G401 (cell line): Measurements from ENCODE around the gene PLGRKT. TPM values are rescaled to one million over a fixed set of nuclear protein-coding genes. Genes with fewer than 3 reads are reported as not detected.
"Not testable (repeated sequence)": the region's sequence is repeated elsewhere in the genome, so short reads cannot be mapped to it uniquely, and the experiment has no call there.

Source experiments
- DNase-seq: peaks from one replicate; pipeline ENCODE4 v3.0.0-alpha.2; 2015; ENCODE audit warnings: low spot score
- in situ Hi-C: cut with HindIII; loops from 2 replicates; pipeline ENCODE4 v1.10.0; 2016; ENCODE audit warnings: low sequenced_read_pairs, mixed read lengths
- total RNA-seq: library from RNA; depleted of rRNA; stranded (reverse); fragments of >200 nt; shearing (Covaris generic); gene quantifications from 2 replicates; pipeline ENCODE4 v1.2.3, GENCODE V29; 2014

PLGRKT gene
- total RNA-seq, 1 experiment from 2014 or later = 102 TPM

DNA sequence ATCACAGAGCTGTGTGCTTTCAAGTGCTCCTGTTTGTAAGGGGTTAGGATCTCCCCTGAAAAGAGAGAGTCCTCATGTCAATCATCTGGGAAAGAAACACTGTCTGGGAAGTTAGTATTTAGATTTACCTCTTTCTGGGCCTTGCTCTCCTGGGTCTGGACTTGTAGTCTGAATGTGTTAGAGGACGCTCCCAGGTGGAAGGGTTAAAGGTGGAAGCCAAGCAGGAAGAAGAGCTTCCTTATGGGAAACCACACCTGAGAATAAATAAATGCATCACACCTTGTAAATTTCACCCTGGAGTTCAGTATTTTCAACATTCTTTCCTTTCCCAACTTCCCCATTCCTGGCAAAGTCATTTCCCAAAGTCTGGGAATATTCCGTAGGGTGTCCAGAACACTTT, 1.3 kb downstream of the PLGRKT start:
- in situ Hi-C loops = no loop called here

DNA sequence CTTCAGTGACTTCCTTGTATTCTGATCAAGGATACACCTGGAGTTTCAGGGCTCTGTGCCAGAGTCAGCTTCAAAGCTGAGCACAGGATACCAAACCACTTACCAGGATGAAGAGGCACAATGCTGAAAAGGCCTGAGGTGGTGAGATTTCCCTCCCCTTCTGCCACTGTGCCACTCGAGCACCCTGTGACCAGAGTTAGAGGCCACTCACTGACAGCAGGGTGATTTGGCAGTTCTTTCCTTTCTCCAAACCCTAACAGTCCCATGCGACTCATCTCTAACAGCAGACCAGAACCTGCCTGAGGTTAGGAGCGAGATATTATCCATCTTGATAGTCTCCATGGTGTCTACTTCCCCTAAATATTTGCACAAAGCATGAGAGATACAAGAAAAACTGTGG, 1.8 kb downstream of the PLGRKT start:
- in situ Hi-C loops = no loop called here
- DNase-seq = no peak

More for the DNA sequence above, 1.3 kb downstream of the PLGRKT start:
- no peak for DNase-seq

DNA sequence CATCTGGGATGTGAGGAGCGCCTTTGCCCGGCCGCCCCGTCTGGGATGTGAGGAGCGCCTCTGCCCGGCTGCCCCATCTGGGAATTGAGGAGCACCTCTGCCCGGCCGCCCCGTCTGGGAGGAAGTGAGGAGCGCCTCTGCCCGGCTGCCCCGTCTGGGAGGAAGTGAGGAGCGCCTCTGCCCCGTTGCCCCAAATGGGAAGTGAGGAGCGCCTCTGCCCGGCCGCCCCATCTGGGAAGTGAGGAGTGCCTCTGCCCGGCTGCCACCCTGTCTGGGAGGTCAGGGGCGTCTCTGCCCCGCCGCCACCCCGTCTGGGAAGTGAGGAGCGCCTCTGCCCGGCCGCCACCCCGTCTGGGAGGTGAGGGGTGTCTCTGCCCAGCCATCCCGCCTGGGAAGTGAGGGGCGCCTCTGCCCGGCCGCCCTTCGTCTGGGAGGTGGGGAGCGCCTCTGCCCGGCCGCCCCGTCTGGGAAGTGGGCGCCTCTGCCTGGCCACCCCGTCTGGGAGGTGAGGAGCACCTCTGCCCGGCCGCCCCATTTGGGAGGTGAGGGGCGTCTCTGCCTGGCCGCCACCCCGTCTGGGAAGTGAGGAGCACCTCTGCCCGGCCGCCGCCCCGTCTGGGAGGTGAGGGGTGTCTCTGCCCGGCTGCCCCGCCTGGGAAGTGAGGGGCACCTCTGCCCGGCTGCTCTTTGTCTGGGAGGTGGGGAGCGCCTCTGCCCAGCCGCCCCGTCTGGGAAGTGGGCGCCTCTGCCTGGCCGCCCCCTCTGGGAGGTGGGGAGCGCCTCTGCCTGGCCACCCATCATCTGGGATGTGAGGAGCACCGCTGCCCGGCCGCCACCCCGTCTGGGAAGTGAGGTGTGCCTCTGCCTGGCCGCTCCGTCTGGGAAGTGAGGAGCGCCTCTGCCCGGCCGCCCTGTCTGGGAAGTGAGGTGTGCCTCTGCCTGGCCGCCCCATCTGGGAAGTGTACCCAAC, 3.6 kb downstream of the PLGRKT start:
- DNase-seq, in situ Hi-C loops: not testable (repeated sequence)

GRCh38 chr9:5433328-5433727, 4.4 kb downstream of the PLGRKT start:
- in situ Hi-C loops = not testable (repeated sequence)

DNA sequence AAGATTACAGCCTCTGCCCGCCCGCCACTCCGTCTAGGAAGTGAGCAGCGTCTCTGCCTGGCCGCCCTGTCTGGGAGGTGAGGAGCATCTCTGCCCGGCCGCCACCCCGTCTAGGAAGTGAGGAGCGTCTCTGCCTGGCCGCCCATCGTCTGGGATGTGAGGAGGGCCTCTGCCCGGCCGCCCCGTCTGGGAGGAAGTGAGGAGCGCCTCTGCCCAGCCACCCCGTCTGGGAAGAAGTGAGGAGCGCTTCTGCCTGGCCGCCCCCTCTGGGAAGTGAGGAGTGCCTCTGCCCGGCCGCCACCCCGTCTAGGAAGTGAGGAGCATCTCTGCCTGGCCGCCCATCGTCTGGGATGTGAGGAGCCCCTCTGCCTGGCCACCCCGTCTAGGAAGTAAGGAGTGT, 4.8 kb downstream of the PLGRKT start:
- in situ Hi-C loops, DNase-seq: not testable (repeated sequence)

More at GRCh38 chr9:5433328-5433727, 4.4 kb downstream of the PLGRKT start:
- DNase-seq = not testable (repeated sequence)

DNA sequence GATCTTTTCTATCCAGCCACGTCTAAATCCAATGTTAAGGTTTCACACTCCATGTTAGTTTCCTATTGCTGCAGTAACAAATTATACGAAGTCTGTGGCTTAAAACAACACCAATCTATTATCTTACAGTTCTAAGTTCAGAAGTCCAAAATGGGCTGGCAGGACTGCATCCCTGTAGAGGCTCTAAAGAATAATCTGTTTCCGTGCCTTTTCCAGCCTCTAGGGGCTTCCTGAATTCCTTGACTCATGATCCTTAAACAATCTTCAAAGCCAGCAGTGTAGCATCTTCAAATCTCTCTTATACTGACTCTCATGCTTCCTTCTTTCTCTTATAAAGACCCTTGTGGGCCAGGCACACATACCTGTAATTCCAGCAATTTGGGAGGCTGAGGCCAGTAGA, 6.8 kb downstream of the PLGRKT start:
- in situ Hi-C loops = no loop called here
- no peak for DNase-seq

GRCh38 chr9:5429873-5430564, 7.7 kb downstream of the PLGRKT start:
- DNase-seq = no peak
- in situ Hi-C loops = no loop called here

DNA sequence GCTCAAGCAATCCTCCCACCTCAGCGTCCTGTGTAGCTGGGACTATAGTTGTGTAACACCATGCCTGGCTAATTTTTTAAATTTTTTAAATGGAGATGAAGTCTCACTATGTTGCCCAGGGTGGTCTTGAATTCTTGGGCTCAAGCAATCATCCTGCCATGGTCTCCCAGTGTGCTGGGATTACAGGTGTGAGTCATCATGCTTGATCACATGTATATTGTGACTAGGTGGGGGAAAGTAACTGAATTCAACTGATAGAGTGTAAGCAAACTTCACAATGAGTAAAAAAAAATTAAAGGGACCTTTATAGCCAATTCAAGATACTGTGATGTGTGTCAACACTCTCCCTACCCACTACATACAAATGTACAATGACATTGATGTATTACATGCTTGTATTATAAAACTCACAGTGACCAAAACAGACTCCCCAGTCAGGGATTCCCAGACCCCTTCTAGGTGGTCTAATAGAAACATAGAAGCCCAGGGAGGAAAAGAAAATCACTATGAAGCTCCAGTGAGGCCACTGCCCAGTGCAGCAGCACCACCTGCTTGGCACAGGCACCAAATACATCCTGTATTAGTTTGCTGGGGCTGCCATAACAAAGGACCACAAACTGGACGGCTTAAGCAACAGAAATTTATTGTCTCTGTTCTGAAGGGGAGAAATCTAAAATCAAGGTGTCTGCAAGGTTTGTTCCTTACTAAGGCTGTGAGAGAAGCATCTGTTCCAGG, 8.8 kb downstream of the PLGRKT start:
- in situ Hi-C loops = no loop called here
- no peak for DNase-seq

DNA sequence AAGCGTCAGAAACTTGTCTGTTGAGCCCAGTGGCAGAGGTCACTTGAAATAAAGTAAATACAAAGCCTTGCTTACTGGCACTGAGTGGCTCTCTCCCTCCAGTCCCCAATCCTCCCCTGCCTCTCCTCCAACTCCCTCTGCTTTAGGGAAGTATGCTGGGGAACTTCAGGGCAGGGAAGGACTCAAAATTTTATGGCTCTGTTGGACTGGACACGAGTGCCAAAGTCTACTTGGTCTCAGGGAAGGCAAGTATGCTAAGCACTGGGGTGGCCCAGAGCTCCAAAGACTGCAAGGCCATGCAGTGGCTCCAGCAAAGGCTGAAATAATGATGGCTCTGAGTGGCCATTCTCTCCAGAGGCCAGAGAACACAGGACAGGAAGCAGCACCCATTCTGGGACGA, 9.6 kb downstream of the PLGRKT start:
- no peak for DNase-seq
- in situ Hi-C loops = no loop called here

GRCh38 chr9:5427005-5427404, 10.7 kb downstream of the PLGRKT start:
- DNase-seq = no peak
- in situ Hi-C loops = no loop called here

GRCh38 chr9:5425006-5425628, 12.6 kb downstream of the PLGRKT start:
- in situ Hi-C loops = no loop called here
- DNase-seq = peak; percentile 3

DNA sequence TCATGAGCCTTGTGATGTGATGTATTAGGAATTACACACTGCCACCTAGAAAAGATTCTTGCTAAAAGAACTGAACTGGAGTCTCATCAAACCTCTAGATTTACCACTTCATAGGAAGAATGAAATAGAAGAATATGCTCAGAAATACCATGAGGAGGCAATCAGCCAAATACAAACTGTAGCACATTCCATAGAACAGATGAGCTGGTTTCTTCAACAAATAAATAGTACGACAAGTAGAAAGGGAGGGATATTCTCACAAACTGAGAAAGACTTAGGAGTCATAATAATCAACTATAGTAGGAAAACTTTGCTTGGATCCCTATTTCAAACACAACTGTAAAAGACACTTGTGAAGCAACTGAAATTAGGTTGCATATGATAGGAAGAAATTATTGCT, 15.4 kb downstream of the PLGRKT start:
- in situ Hi-C loops = no loop called here
- DNase-seq = no peak

DNA sequence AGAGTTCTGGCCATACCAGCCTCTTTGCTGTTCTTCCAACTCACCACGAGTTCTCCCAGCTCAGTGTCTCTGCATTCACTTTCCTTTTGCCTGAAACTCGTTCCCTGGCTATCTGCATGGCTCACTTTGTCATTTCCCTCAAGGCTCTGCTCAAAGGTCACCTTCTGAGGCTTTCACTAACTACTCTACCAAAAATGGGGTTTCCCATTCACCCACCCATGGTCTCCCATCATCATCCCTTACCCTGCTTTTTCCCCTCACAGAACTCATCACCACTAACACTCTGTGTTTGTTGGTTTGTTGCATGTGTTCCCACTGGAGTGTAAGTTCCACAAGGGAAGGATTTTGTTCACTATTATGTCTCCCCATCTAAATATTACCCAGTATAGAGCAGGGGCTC, 16.6 kb downstream of the PLGRKT start:
- in situ Hi-C loops = no loop called here
- no peak for DNase-seq

DNA sequence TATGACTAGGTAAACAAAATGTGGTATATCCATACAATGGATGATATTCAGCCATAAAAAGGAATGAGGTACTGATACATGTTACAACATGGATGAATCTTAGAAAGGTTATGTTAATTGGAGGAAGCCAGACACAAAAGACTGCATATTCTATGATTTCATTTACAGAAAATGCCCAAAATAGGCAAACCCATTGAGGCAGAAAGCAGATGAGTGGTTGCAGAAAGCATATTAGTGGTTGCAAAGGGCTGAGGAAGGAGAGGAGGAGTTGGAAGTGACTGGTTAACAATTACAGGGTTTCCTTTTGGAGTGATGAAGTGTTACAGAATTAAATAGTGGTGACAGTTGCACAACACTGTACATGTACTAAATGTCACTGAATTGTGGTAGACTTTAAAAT, 17.7 kb downstream of the PLGRKT start:
- in situ Hi-C loops = no loop called here

GRCh38 chr9:5418481-5418880, 19.2 kb downstream of the PLGRKT start:
- in situ Hi-C loops = no loop called here

More for the DNA sequence above, 17.7 kb downstream of the PLGRKT start:
- no peak for DNase-seq

DNA sequence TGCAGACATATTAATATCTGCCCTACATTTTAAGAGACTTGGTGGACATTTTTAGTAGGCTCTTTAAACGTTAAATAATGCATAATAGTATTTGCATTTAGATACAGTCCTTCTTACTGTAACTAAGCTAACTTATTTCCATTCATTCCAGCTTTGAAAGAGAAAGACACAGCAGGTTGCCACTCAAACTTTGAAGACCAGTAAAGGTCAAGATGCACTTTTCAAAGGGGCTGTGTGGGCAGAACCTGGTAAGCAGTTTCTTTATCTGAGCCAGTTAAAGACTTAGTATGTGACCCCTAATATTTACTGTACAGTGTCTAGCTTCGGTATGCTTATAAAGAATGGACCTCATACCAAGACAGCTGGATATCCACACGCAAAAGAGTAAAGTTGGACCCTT, 20.8 kb downstream of the PLGRKT start:
- DNase-seq = no peak
- in situ Hi-C loops = no loop called here

More at GRCh38 chr9:5418481-5418880, 19.2 kb downstream of the PLGRKT start:
- DNase-seq = no peak

- DNase-seq = no peak
- in situ Hi-C loops = no loop called here
These were observed 29.1 kb downstream of the PLGRKT start for GRCh38 chr9:5408596-5408995.

- no peak for DNase-seq
- in situ Hi-C loops = no loop called here
These were observed 35.5 kb downstream of the PLGRKT start for GRCh38 chr9:5402217-5402616.

GRCh38 chr9:5397547-5397946, 40.2 kb downstream of the PLGRKT start:
- DNase-seq, in situ Hi-C loops: not testable (repeated sequence)
